ENCODE data around the gene POLDIP3.
"Not testable (repeated sequence)": the region's sequence is repeated elsewhere in the genome, so short reads cannot be mapped to it uniquely, and the experiment has no call there.

Gene POLDIP3

DNA sequence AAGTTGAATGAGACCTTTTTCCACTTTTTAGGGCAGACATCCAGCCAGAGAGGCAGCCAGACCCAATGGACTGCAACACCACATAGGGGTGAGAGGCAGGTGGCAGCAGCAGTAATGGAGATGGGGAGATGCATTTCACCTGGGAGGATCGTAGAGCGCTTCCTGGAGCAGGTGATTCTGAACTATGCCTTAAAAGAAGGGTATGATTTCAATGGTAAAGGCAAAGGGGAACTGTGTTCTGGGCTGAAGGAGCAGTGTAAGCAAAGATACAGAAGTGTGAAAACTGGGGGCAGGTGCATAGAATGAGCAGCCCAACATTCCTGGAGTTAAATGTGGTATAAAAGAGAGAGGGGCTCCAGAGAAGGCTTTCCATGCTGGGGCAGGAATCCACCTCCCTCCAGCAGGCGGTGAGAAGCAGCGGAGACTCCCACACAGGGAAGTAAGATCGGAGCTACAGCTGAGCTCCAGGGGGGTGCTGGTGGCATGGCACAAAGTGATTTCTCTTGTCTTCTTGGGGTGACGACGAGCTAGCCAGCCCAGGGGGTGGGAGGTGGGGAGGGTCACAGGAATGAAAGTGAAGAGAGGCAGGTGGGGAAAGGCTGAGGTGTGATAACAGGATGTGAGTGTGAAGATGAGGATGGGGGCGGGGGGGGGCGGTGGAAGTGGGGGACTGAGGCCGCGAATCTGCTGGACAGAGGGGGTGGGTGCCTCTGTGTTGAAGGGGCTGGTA, 65.2 kb downstream of the POLDIP3 start:
- no peak for DNase-seq

DNA sequence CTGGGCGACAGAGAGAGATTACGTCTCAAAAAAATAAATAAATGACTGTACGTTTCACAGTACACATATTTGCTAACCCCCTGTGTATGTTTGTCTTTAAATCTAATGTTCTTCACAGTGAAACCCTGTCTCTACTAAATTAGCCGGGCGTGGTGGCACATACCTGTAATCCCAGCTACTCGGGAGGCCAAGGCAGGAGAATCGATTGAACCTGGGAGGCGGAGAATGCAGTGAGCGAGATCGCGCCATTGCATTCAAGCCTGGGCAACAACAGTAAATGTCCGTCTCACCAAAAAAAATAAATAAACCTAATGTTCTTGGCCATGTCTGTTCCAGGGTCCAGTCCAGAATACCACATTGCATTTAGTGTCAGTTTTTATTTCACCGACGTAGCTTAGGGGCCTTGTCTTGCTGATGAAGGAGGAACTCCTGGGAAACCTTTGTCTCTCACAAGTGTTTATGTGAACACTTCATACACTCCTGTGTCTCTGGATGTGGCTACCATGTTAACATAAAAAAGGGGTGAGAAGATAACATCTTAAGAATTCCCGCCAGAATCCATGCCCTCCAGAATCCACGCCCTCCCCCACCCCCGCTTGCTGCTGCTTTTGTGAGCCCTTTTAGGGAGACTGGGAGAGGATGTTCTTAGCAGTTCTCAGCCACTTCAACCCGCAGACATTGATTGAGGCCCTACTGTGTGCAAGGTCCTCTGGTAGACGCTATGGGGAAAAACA, 65.9 kb downstream of the POLDIP3 start:
- DNase-seq = no peak

DNA sequence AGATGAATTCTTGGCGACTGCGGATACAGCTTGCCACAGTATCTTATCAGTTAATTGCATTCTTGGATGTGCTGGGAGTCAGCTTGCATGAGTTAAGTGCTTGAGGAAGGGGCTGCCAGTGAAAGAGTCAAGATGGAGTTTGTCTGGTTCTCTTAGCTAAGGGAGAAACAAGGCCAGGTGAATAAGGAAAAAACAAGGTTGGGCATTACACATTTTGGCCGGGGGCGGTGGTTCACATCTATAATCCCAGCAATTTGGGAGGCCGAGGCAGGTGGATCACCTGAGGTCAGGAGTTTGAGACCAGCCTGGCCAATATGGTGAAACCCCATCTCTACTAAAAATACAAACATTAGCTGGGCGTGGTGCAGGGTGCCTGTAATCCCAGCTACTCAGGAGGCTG, 66.6 kb downstream of the POLDIP3 start:
- DNase-seq = not testable (repeated sequence)

DNA sequence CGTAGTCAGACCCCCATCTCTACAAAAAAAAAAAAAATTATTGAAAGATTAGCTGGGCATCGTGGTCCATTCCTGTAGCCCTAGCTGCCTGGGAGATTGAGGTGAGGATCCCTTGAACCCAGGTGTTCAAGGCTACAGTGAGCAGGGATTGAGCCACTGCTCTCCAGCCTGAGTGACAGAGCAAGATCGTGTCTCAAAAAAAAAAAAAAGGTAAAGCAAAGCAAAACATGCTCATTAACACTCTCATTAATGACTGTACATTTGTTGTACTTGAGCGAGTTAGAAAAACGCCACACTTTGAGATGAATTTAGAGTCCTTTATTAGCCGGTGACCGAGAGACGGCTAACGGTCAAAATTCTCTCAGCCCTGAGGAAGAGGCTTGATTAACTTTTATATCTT, 67.1 kb downstream of the POLDIP3 start:
- DNase-seq = no peak

DNA sequence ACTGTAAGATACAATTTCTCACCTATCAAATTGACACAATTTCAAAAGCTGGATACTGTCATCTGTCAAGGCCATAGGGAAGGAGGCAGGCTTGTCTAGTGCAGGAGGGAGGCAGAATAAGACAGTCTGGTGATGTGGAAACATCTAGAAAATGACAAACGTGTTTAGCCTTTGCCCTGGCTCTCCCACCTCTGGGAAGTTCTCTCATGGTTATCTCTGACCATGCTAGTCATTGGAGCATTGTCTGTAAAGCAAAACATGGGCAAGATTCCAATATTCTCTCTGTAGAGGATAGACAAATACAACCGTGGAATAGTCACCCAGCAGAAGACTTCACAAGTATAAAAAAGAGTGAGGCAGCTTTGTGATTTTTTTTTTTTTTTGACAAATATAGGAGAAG, 70.0 kb downstream of the POLDIP3 start:
- DNase-seq = no peak

DNA sequence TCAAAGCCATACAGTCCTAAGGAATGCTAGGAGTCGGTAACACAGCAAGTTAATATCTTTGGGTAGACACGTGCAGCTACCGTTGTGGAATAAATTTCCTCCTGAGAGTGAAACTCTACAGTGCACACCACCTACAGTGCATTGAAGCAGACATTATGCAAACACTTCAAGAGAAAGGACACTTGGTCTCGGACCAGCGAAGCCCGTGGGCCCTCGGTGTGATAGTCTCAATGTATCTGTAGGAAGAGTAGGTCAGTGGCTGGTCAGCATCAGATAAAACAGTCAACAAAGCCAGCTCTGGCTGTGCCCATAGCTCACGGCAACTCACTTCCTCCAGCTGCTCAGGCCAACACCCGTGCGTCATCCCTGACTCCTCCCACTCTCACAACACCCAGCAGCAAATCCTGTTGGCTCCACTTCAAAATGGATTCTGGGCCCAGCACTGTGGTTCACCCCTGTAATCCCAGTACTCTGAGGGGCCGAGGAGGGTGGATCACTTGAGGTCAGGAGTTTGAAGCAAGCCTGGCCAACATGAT, 75.4 kb downstream of the POLDIP3 start:
- not testable (repeated sequence) for DNase-seq

DNA sequence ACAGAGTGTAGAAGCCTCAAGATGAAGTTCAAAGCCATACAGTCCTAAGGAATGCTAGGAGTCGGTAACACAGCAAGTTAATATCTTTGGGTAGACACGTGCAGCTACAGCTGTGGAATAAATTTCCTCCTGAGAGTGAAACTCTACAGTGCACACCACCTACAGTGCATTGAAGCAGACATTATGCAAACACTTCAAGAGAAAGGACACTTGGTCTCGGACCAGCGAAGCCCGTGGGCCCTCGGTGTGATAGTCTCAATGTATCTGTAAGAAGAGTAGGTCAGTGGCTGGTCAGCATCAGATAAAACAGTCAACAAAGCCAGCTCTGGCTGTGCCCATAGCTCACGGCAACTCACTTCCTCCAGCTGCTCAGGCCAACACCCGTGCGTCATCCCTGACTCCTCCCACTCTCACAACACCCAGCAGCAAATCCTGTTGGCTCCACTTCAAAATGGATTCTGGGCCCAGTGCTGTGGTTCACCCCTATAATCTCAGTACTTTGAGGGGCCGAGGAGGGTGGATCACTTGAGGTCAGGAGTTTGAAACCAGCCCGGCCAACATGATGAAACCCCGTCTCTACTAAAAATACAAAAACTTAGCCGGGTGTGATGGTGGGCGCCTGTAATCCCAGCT, 77.4 kb downstream of the POLDIP3 start:
- not testable (repeated sequence) for DNase-seq

DNA sequence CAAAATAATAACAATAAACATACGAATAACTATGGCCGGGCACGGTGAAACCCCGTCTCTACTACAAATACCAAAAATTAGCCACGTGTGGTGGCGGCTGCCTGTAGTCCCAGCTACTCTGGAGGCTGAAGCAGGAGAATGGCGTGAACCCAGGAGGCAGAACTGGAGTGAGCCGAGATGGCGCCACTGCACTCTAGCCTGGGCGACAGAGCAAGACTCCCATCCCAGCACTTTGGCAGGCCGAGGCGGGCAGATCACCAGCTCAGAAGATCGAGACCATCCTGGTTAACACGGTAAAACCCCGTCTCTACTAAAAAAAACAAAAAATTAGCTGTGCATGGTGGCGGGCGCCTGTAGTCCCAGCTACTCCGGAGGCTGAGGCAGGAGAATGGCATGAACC, 78.0 kb downstream of the POLDIP3 start:
- not testable (repeated sequence) for DNase-seq

DNA sequence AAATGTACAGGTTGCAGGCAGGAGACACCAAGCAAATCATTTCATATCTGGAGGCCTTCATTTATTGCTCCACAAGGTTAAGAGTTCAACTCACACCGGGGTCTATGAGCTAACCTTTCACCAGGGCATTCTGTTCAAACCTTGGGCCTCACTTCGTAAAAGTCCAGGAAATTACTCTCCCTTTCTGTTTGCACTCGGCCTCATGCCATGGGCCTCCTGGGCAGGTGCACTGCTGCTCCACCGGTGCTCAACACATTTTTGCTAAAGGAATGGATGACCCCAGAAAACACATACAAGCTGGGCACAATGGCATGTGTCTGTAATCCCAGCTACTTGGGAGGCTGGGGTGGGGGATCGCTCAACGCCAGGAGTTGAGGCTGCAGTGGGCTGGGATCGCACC, 78.5 kb downstream of the POLDIP3 start:
- no peak for DNase-seq

DNA sequence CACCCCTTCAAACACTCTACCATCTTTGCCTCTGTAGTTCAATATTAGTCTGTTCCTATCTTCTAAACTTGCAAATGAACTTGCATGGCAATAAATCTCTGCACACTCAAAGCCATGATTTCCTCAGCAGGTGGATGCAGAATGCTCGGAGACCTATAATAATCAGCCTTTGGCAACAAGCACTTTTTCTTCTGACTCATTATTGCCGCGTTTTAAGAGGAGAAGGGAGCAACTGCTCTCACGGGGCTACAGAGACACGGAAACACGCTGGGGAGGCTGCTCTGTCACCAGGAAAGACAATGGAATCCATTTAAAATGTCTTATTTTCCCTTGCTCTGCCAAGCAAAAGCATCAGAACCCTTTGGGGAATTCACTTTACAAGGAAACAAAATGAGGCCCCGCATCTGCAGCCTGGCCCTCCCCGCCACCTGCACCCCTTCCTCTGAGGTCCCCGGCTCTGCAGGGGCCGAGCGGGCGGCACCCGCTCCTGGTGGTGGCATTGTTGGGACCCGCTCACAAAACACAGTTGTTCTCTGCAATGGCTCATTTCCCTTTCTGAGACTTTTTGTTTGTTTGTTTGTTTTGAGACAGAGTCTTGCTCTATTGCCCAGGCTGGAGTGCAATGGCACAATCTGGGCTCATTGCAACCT, 79.5 kb downstream of the POLDIP3 start:
- DNase-seq = not testable (repeated sequence)
